B cell (primary cell): ENCODE results near the gene AUTS2. TPM values are rescaled to one million over a fixed set of nuclear protein-coding genes. Genes with fewer than 3 reads are reported as not detected.

Experiments used
- ATAC-seq: fragments of 200-7000 bp; cut with Tn5 transposase; one replicate; pipeline ENCODE4 v1.10.0; 2021; ENCODE audit warnings: low read depth, mild to moderate bottlenecking, moderate number of reproducible peaks, moderate library complexity
- CTCF ChIA-PET: fragments of 350-600 bp; sonication (Branson Sonifier 250); formaldehyde crosslinking; loops from one replicate; lab custom pipeline; 2021; ENCODE audit warnings: antibody characterized with exemption, inconsistent platforms; lab: Charles Lee
- POLR2A ChIA-PET: fragments of 350-600 bp; sonication (Branson Sonifier 250); formaldehyde crosslinking; loops from one replicate; lab custom pipeline; 2021; ENCODE audit warnings: antibody characterized with exemption; lab: Charles Lee
- DNase-seq: peaks from one replicate; pipeline ENCODE4 v3.0.0; 2013
- H2AFZ ChIP-seq: 2 replicates; pipeline ENCODE4 v1.6.1; 2012; ENCODE audit warnings: mild to moderate bottlenecking, low read depth, low read length; ENCODE audit not compliant: insufficient read depth, poor library complexity, severe bottlenecking
- H3K27ac ChIP-seq, 2 donors: 1 replicate in 1 of 2; 2 replicates in 1 of 2; pipeline ENCODE4 v1.5.1; 2012 to 2013; ENCODE audit warnings: low read length in 2 of 2, mild to moderate bottlenecking in 2 of 2, moderate library complexity in 1 of 2
- H3K27me3 ChIP-seq, 4 experiments: fragments of 200-600 bp in 1 of 4; sonication (generic) in 1 of 4; replicated peaks in 1 of 4; 1 replicate in 2 of 4; 2 replicates in 2 of 4; pipeline versions ENCODE4 v1.6.1 to v1.7.0; 2013 to 2016; ENCODE audit warnings: low read length in 3 of 4, mild to moderate bottlenecking in 2 of 4, mixed read lengths in 1 of 4, moderate library complexity in 1 of 4; ENCODE audit not compliant: insufficient read depth in 4 of 4, control insufficient read depth in 3 of 4; ENCODE audit errors: control extremely low read depth in 1 of 4
- H3K36me3 ChIP-seq, 2 experiments: replicated peaks in 1 of 2; 1 replicate in 1 of 2; 2 replicates in 1 of 2; pipeline versions ENCODE4 v1.6.1 to v1.7.1; 2013; ENCODE audit warnings: low read length in 1 of 2; ENCODE audit not compliant: insufficient read depth in 2 of 2, control insufficient read depth in 1 of 2; ENCODE audit errors: control extremely low read depth in 1 of 2, extremely low read depth in 1 of 2
- H3K4me1 ChIP-seq, 2 donors: fragments of 200-600 bp in 1 of 2; sonication (generic) in 1 of 2; 1 replicate in 1 of 2; 2 replicates in 1 of 2; pipeline versions ENCODE4 v1.5.1 to v1.6.1; 2013 to 2017; ENCODE audit warnings: low read length in 2 of 2; ENCODE audit not compliant: control insufficient read depth in 2 of 2, insufficient read depth in 2 of 2
- H3K4me2 ChIP-seq: replicated peaks from 2 replicates; pipeline ENCODE3; 2012; ENCODE audit warnings: mild to moderate bottlenecking, low read depth, low read length; ENCODE audit not compliant: poor library complexity, severe bottlenecking
- H3K4me3 ChIP-seq, 5 experiments: fragments of 200-600 bp in 1 of 5; sonication (generic) in 1 of 5; 1 replicate in 3 of 5; 2 replicates in 2 of 5; pipeline versions ENCODE4 v1.5.1 to v1.7.0; 2011 to 2016; ENCODE audit warnings: low read length in 4 of 5, mild to moderate bottlenecking in 4 of 5, low read depth in 2 of 5, control low read depth in 1 of 5, moderate library complexity in 1 of 5; ENCODE audit not compliant: insufficient read depth in 1 of 5; ENCODE audit errors: control extremely low read depth in 1 of 5, extremely low read depth in 1 of 5
- H3K79me2 ChIP-seq: fragments of 200-600 bp; sonication (generic); one replicate; pipeline ENCODE4 v1.6.0; 2016; ENCODE audit warnings: low read length; ENCODE audit not compliant: control insufficient read depth, insufficient read depth
- H3K9ac ChIP-seq: fragments of 200-600 bp; sonication (generic); 2 replicates; pipeline ENCODE4 v1.6.1; 2017; ENCODE audit warnings: mild to moderate bottlenecking, low read length, moderate library complexity
- H3K9me3 ChIP-seq, 3 donors: one replicate each; pipeline versions ENCODE4 v1.6.1 to v1.7.1; 2013; ENCODE audit warnings: low read length in 2 of 3; ENCODE audit not compliant: control insufficient read depth in 2 of 3, insufficient read depth in 1 of 3; ENCODE audit errors: control extremely low read depth in 1 of 3
- H4K20me1 ChIP-seq: 2 replicates; pipeline ENCODE4 v1.6.0; 2012; ENCODE audit warnings: mild to moderate bottlenecking, low read length; ENCODE audit not compliant: insufficient read depth, control insufficient read depth, poor library complexity, severe bottlenecking
- H3K27ac Mint-ChIP-seq: one replicate; pipeline ENCODE4 v1.8.0; 2021; ENCODE audit warnings: mixed read lengths
- H3K27me3 Mint-ChIP-seq: one replicate; pipeline ENCODE4 v1.8.0; 2021; ENCODE audit warnings: mixed read lengths
- H3K4me1 Mint-ChIP-seq: one replicate; pipeline ENCODE4 v1.8.0; 2021; ENCODE audit warnings: mixed read lengths
- H3K4me3 Mint-ChIP-seq: one replicate; pipeline ENCODE4 v1.8.0; 2021; ENCODE audit warnings: mixed read lengths
- H3K9me3 Mint-ChIP-seq: one replicate; pipeline ENCODE4 v1.8.0; 2022; ENCODE audit warnings: mixed read lengths; ENCODE audit not compliant: insufficient read depth
- EZH2 ChIP-seq: IDR thresholded peaks from 2 replicates; pipeline ENCODE4 v1.6.1; 2012; ENCODE audit warnings: borderline replicate concordance, low read depth, mild to moderate bottlenecking, moderate library complexity, low read length; ENCODE audit not compliant: insufficient read depth, poor library complexity, severe bottlenecking
- WGBS: methylation state at CpG from one replicate; pipeline ENCODE4 v1.1.5; 2013; ENCODE audit warnings: missing lambda C conversion rate; ENCODE audit not compliant: insufficient coverage; 5-methylcytosine and 5-hydroxymethylcytosine counted together
- intact Hi-C: fragments of 100-400 bp; cut with micrococcal nuclease; formaldehyde crosslinking; loops from one replicate; pipeline ENCODE4 v1.10.0; 2022
- polyA plus RNA-seq: library from polyadenylated mRNA; depleted of rRNA; stranded (reverse); fragments of >200 nt; gene quantifications from 2 replicates; pipeline ENCODE4 v1.2.3, GENCODE V29; 2012
- total RNA-seq, 2 donors: library from RNA; stranded (reverse); fragments of 120-200 nt in 1 of 2; gene quantifications; 1 replicate in 1 of 2; 2 replicates in 1 of 2; pipeline versions ENCODE4 v1.2.3 to v1.2.4, GENCODE V29; 2013 to 2022
- TF ChIP-seq, protein P1 (sequence below): fragments of 200-600 bp; IDR thresholded peaks from one replicate; pipeline ENCODE4 v1.8.0; 2022; ENCODE audit warnings: antibody characterized with exemption, mild to moderate bottlenecking

The AUTS2 gene
- total and polyA plus RNA-seq, 2 donors (not counting 1 experiment from before 2014, with no cell fraction given): 22.3 to 35.0 TPM

- POLR2A ChIA-PET: no interaction called here
- no peaks in the 10 kb centered on the region for H3K27me3 Mint-ChIP-seq
Measured at GRCh38 chr7:69947998-69948397, 349.7 kb downstream of the AUTS2 start.

GRCh38 chr7:69949122-69949521 lies 350.8 kb downstream of the AUTS2 start:
- POLR2A ChIA-PET: no interaction called here

More at GRCh38 chr7:69947998-69948397, 349.7 kb downstream of the AUTS2 start:
- Histone ChIP-seq H2AFZ (no peak overlapping the region), H3K9me3 (no peaks in the 10 kb centered on the region), H3K4me1 (peaks cover 14 to 16% of the 10 kb centered on the region in 2 donors), H3K27me3 (no peaks in the 10 kb centered on the region), H3K36me3 (no peaks in the 10 kb centered on the region), H3K4me2 (no peak overlapping the region), H3K27ac (no peak overlapping the region), H3K79me2 (peaks cover 42% of the 10 kb centered on the region), H3K9ac (no peak overlapping the region), H4K20me1 (no peaks in the 10 kb centered on the region), H3K4me3 (no peak overlapping the region)
- no peaks in the 10 kb centered on the region for H3K9me3 Mint-ChIP-seq
- no peak overlapping the region for H3K4me3 Mint-ChIP-seq
- CTCF ChIA-PET: interaction anchor here (1.2 kb wide), 1 partner anchor 9 kb away, joined by 3 read pairs; no protein-coding TSS in a partner anchor
- H3K27ac Mint-ChIP-seq: no peak overlapping the region
- TF ChIP-seq EZH2: no peak
- TF ChIP-seq, protein P1, sequence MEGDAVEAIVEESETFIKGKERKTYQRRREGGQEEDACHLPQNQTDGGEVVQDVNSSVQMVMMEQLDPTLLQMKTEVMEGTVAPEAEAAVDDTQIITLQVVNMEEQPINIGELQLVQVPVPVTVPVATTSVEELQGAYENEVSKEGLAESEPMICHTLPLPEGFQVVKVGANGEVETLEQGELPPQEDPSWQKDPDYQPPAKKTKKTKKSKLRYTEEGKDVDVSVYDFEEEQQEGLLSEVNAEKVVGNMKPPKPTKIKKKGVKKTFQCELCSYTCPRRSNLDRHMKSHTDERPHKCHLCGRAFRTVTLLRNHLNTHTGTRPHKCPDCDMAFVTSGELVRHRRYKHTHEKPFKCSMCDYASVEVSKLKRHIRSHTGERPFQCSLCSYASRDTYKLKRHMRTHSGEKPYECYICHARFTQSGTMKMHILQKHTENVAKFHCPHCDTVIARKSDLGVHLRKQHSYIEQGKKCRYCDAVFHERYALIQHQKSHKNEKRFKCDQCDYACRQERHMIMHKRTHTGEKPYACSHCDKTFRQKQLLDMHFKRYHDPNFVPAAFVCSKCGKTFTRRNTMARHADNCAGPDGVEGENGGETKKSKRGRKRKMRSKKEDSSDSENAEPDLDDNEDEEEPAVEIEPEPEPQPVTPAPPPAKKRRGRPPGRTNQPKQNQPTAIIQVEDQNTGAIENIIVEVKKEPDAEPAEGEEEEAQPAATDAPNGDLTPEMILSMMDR: no peak
- WGBS: no CpG with 5 or more reads among the region's 3 CpGs
- intact Hi-C loops: no loop called here
- no peak for ATAC-seq
- peaks cover 26% of the 10 kb centered on the region for H3K4me1 Mint-ChIP-seq
- DNase-seq: no peak

More at GRCh38 chr7:69949122-69949521, 350.8 kb downstream of the AUTS2 start:
- no peaks in the 10 kb centered on the region for H4K20me1 ChIP-seq
- H2AFZ ChIP-seq: no peak overlapping the region
- H3K4me1 ChIP-seq: peaks cover 22 to 25% of the 10 kb centered on the region in 2 donors
- H3K27ac ChIP-seq: no peak overlapping the region
- TF ChIP-seq, protein P1: no peak
- no peak for TF ChIP-seq EZH2
- Mint-ChIP-seq H3K27ac (no peak overlapping the region), H3K9me3 (no peaks in the 10 kb centered on the region), H3K4me3 (no peak overlapping the region), H3K27me3 (no peaks in the 10 kb centered on the region), H3K4me1 (peaks cover 36% of the 10 kb centered on the region)
- H3K9ac ChIP-seq: no peak overlapping the region
- H3K79me2 ChIP-seq: peaks cover 34% of the 10 kb centered on the region
- CTCF ChIA-PET: no interaction called here
- no peak for DNase-seq
- no peaks in the 10 kb centered on the region for H3K27me3 ChIP-seq
- H3K4me2 ChIP-seq: no peak overlapping the region
- no peak overlapping the region for H3K4me3 ChIP-seq
- no peaks in the 10 kb centered on the region for H3K36me3 ChIP-seq
- intact Hi-C loops: no loop called here
- WGBS: no CpG with 5 or more reads among the region's 2 CpGs
- ATAC-seq: no peak
- H3K9me3 ChIP-seq: no peaks in the 10 kb centered on the region
